ENCODE measurements around the gene CDH23.

Gene CDH23

GRCh38 chr10:71782221-71782916, 385.6 kb downstream of the CDH23 start:
- no peaks in the 10 kb centered on the region for H3K27me3 ChIP-seq (ENCODE audit: control insufficient read depth, insufficient read depth, low read length)
- H3K36me3 ChIP-seq (ENCODE audit: control insufficient read depth, insufficient read depth, low read length): no peaks in the 10 kb centered on the region
- H2AFZ ChIP-seq: no peak overlapping the region
- H3K4me2 ChIP-seq (ENCODE audit: low read length): no peak overlapping the region
- H3K9me3 ChIP-seq (ENCODE audit: control insufficient read depth, low read length): no peaks in the 10 kb centered on the region
- no peak overlapping the region for H3K27ac ChIP-seq
- no peak overlapping the region for H3K9ac ChIP-seq
- no peaks in the 10 kb centered on the region for H3K4me1 ChIP-seq
- H3K79me2 ChIP-seq: peaks cover 2% of the 10 kb centered on the region
- TF ChIP-seq CTCF (IDR thresholded peaks at IDR 0.05): no peak
- no peak overlapping the region for H3K4me3 ChIP-seq (ENCODE audit: low read depth, low read length)

- Histone ChIP-seq H3K4me2 (ENCODE audit: low read length) (no peak overlapping the region), H3K36me3 (ENCODE audit: control insufficient read depth, insufficient read depth, low read length) (no peaks in the 10 kb centered on the region), H3K27me3 (ENCODE audit: control insufficient read depth, insufficient read depth, low read length) (no peaks in the 10 kb centered on the region), H2AFZ (no peak overlapping the region), H3K9me3 (ENCODE audit: control insufficient read depth, low read length) (no peaks in the 10 kb centered on the region), H3K4me3 (ENCODE audit: low read depth, low read length) (no peak overlapping the region), H3K27ac (no peak overlapping the region), H3K79me2 (peaks cover 2% of the 10 kb centered on the region), H3K4me1 (no peaks in the 10 kb centered on the region), H3K9ac (no peak overlapping the region)
- TF ChIP-seq CTCF (IDR thresholded peaks at IDR 0.05): no peak
Observed at GRCh38 chr10:71782917-71783490, 386.3 kb downstream of the CDH23 start.

- Histone ChIP-seq H3K27ac (no peak overlapping the region), H3K4me2 (ENCODE audit: low read length) (no peak overlapping the region), H3K4me3 (ENCODE audit: low read depth, low read length) (no peak overlapping the region), H3K9ac (no peak overlapping the region), H3K9me3 (ENCODE audit: control insufficient read depth, low read length) (no peaks in the 10 kb centered on the region), H3K27me3 (ENCODE audit: control insufficient read depth, insufficient read depth, low read length) (no peaks in the 10 kb centered on the region), H3K36me3 (ENCODE audit: control insufficient read depth, insufficient read depth, low read length) (no peaks in the 10 kb centered on the region), H2AFZ (no peak overlapping the region), H3K79me2 (no peaks in the 10 kb centered on the region), H3K4me1 (no peaks in the 10 kb centered on the region)
- no peak for TF ChIP-seq CTCF (IDR thresholded peaks at IDR 0.05)
Observed at GRCh38 chr10:71783917-71784678, 387.4 kb downstream of the CDH23 start.

GRCh38 chr10:71784679-71785272, 388.1 kb downstream of the CDH23 start:
- H3K79me2 ChIP-seq: no peaks in the 10 kb centered on the region
- TF ChIP-seq CTCF (IDR thresholded peaks at IDR 0.05): no peak
- H3K27me3 ChIP-seq (ENCODE audit: control insufficient read depth, insufficient read depth, low read length): no peaks in the 10 kb centered on the region
- no peaks in the 10 kb centered on the region for H3K9me3 ChIP-seq (ENCODE audit: control insufficient read depth, low read length)
- no peak overlapping the region for H2AFZ ChIP-seq
- no peak overlapping the region for H3K9ac ChIP-seq
- H3K36me3 ChIP-seq (ENCODE audit: control insufficient read depth, insufficient read depth, low read length): no peaks in the 10 kb centered on the region
- no peaks in the 10 kb centered on the region for H3K4me1 ChIP-seq
- H3K4me2 ChIP-seq (ENCODE audit: low read length): no peak overlapping the region
- H3K27ac ChIP-seq: no peak overlapping the region
- no peak overlapping the region for H3K4me3 ChIP-seq (ENCODE audit: low read depth, low read length)
